Panc1 (cell line): ENCODE results near the gene MAP2K5. TPM values are rescaled to one million over a fixed set of nuclear protein-coding genes. Genes with fewer than 3 reads are reported as not detected.

Experiments
- ATAC-seq: fragments of 200-7000 bp; cut with Tn5 transposase; 2 replicates; pipeline ENCODE4 v1.9.1; 2020; ENCODE audit warnings: mild to moderate bottlenecking, moderate library complexity
- BruUV-seq: library from RNA; stranded (reverse); fragments of 400-500 nt; replicated peaks from 2 replicates; lab custom pipeline; 2021; lab: Mats Ljungman, UMichigan
- CTCF ChIA-PET: fragments of 300-600 bp; sonication (Branson Sonifier 250); formaldehyde crosslinking; loops from one replicate; lab custom pipeline; 2022; ENCODE audit warnings: antibody characterized with exemption; lab: Charles Lee
- POLR2A ChIA-PET: fragments of 300-600 bp; sonication (Branson Sonifier 250); formaldehyde crosslinking; loops from one replicate; lab custom pipeline; 2022; ENCODE audit warnings: antibody characterized with exemption; lab: Charles Lee
- DNase-seq: peaks from one replicate; pipeline ENCODE4 v3.0.0-alpha.2; 2010; ENCODE audit warnings: low read depth, low spot score
- H3K27ac ChIP-seq: 2 replicates; pipeline ENCODE4 v1.5.1; 2011; ENCODE audit warnings: mild to moderate bottlenecking, low read length, inconsistent platforms
- H3K27me3 ChIP-seq: fragments of 200-500 bp; sonication (Bioruptor generic); 2 replicates; pipeline ENCODE4 v1.6.0; 2014; ENCODE audit warnings: low read length, inconsistent platforms; ENCODE audit not compliant: control insufficient read depth, insufficient read depth
- H3K36me3 ChIP-seq: fragments of 200-500 bp; sonication (Bioruptor generic); 2 replicates; pipeline ENCODE4 v1.5.1; 2014; ENCODE audit warnings: inconsistent platforms, mild to moderate bottlenecking, low read length, moderate library complexity; ENCODE audit not compliant: control insufficient read depth, insufficient read depth
- H3K4me1 ChIP-seq: 2 replicates; pipeline ENCODE4 v1.5.1; 2011; ENCODE audit warnings: inconsistent platforms, mild to moderate bottlenecking, low read length, moderate library complexity; ENCODE audit not compliant: control insufficient read depth, insufficient read depth
- H3K4me3 ChIP-seq, 2 experiments: 2 replicates each; pipeline ENCODE4 v1.5.1; 2011 to 2012; ENCODE audit warnings: low read depth in 2 of 2, low read length in 2 of 2, mild to moderate bottlenecking in 2 of 2, inconsistent platforms in 1 of 2, moderate library complexity in 1 of 2
- H3K9me3 ChIP-seq: fragments of 200-500 bp; sonication (Bioruptor generic); 2 replicates; pipeline ENCODE4 v1.5.1; 2014; ENCODE audit warnings: low read depth, mild to moderate bottlenecking, inconsistent platforms, low read length, moderate library complexity; ENCODE audit not compliant: control insufficient read depth, insufficient read depth
- CTCF ChIP-seq: fragments of 450-650 bp; IDR thresholded peaks from 2 replicates; pipeline ENCODE4 v1.5.1; 2017; ENCODE audit warnings: mild to moderate bottlenecking
- POLR2AphosphoS5 ChIP-seq: IDR thresholded peaks from 2 replicates; pipeline ENCODE4 v1.6.1; 2012; ENCODE audit warnings: mild to moderate bottlenecking, low read depth, low read length, moderate library complexity
- REST ChIP-seq, 2 experiments: IDR thresholded peaks; 2 replicates each; pipeline ENCODE4 v1.6.1; 2011 to 2012; ENCODE audit warnings: low read depth in 2 of 2, control low read depth in 1 of 2, low read length in 1 of 2, mild to moderate bottlenecking in 1 of 2, moderate library complexity in 1 of 2; ENCODE audit not compliant: insufficient read depth in 1 of 2
- SIN3A ChIP-seq: IDR thresholded peaks from 2 replicates; pipeline ENCODE4 v1.6.1; 2012; ENCODE audit warnings: low read depth, mild to moderate bottlenecking, low read length, moderate library complexity, borderline replicate concordance; ENCODE audit not compliant: insufficient read depth
- TCF7L2 ChIP-seq: IDR thresholded peaks from 2 replicates; pipeline ENCODE4 v1.6.1; 2011; ENCODE audit warnings: mild to moderate bottlenecking, low read depth, low read length, inconsistent platforms
- in situ Hi-C: cut with HindIII; loops from 2 replicates; pipeline ENCODE4 v1.10.0; 2016; ENCODE audit warnings: low sequenced_read_pairs, low pct_unique_long_range_greater_than_20kb
- intact Hi-C: fragments of 100-400 bp; cut with micrococcal nuclease; formaldehyde crosslinking; loops from one replicate; pipeline ENCODE4 v1.10.0; 2022; ENCODE audit not compliant: unreplicated experiment
- total RNA-seq: library from RNA; stranded (reverse); gene quantifications from one replicate; pipeline ENCODE4 v1.2.1, GENCODE V29; 2021; ENCODE audit not compliant: unreplicated experiment

Gene MAP2K5
- total RNA-seq, 1 experiment from 2014 or later = 18.3 TPM

GRCh38 chr15:67584157-67584556, 41.7 kb downstream of the MAP2K5 start:
- no TSS peak for BruUV-seq
- POLR2A ChIA-PET = interaction anchor here (0.5 kb wide), 1 partner anchor 37 kb away, joined by 3 read pairs; no protein-coding TSS in a partner anchor

GRCh38 chr15:67585681-67586080, 43.2 kb downstream of the MAP2K5 start:
- TF ChIP-seq SIN3A (no peak), POLR2AphosphoS5 (no peak), REST (IDR thresholded peaks at IDR 0.05; ENCODE audit: insufficient read depth in 1 of 2, low read depth in 2 of 2, low read length in 1 of 2) (no peak), TCF7L2 (no peak), CTCF (no peak)
- intact Hi-C loops = no loop called here
- POLR2A ChIA-PET = no interaction called here
- ATAC-seq (no peak), DNase-seq (no peak)
- CTCF ChIA-PET = no interaction called here
- Histone ChIP-seq H3K27ac (no peak overlapping the region), H3K27me3 (no peaks in the 10 kb centered on the region), H3K36me3 (no peaks in the 10 kb centered on the region; the same call in 1 of the 2 replicates), H3K4me3 (no peak overlapping the region), H3K9me3 (no peaks in the 10 kb centered on the region), H3K4me1 (no peaks in the 10 kb centered on the region)
- in situ Hi-C loops = no loop called here
- no TSS peak for BruUV-seq

More at GRCh38 chr15:67584157-67584556, 41.7 kb downstream of the MAP2K5 start:
- Histone ChIP-seq H3K27ac (no peak overlapping the region), H3K9me3 (no peaks in the 10 kb centered on the region), H3K36me3 (no peaks in the 10 kb centered on the region; the same call in 1 of the 2 replicates), H3K4me3 (no peak overlapping the region), H3K27me3 (no peaks in the 10 kb centered on the region), H3K4me1 (no peaks in the 10 kb centered on the region)
- DNase-seq (no peak), ATAC-seq (no peak)
- intact Hi-C loops = no loop called here
- TF ChIP-seq CTCF (no peak), TCF7L2 (no peak), POLR2AphosphoS5 (no peak), SIN3A (no peak), REST (IDR thresholded peaks at IDR 0.05; ENCODE audit: insufficient read depth in 1 of 2, low read depth in 2 of 2, low read length in 1 of 2) (no peak)
- in situ Hi-C loops = no loop called here
- CTCF ChIA-PET = interaction anchor here (0.6 kb wide), 1 partner anchor 184 kb away, joined by 13 read pairs; no protein-coding TSS in a partner anchor
